Spleen (tissue), 11 donors: ENCODE data around the gene MRPL23. TPM values are rescaled to one million over a fixed set of nuclear protein-coding genes. Genes with fewer than 3 reads are reported as not detected.

Source experiments
- DNase-seq: peaks from one replicate; pipeline ENCODE4 v3.0.0-alpha.2; 2020
- H3K27ac ChIP-seq, 8 donors: fragments of 200-600 bp; sonication (generic) in 7 of 8; 1 replicate in 4 of 8; 2 replicates in 4 of 8; pipeline versions ENCODE4 v1.5.0 to v1.8.0; 2016 to 2021; ENCODE audit warnings: inconsistent platforms in 4 of 8, mild to moderate bottlenecking in 4 of 8, moderate library complexity in 1 of 8
- H3K27me3 ChIP-seq, 7 donors: fragments of 200-600 bp; sonication (generic) in 6 of 7; replicated peaks in 1 of 7; 1 replicate in 4 of 7; 2 replicates in 3 of 7; pipeline versions ENCODE4 v1.5.0 to v1.8.0; 2016 to 2021; ENCODE audit warnings: inconsistent platforms in 3 of 7, mild to moderate bottlenecking in 1 of 7
- H3K36me3 ChIP-seq, 6 donors: fragments of 200-600 bp; sonication (generic) in 5 of 6; 1 replicate in 4 of 6; 2 replicates in 2 of 6; pipeline versions ENCODE4 v1.5.0 to v1.8.0; 2016 to 2021; ENCODE audit warnings: inconsistent platforms in 2 of 6
- H3K4me1 ChIP-seq, 6 donors: fragments of 200-600 bp; sonication (generic) in 5 of 6; 1 replicate in 3 of 6; 2 replicates in 3 of 6; pipeline versions ENCODE4 v1.5.0 to v1.8.0; 2016 to 2021; ENCODE audit warnings: inconsistent platforms in 3 of 6
- H3K4me3 ChIP-seq, 8 donors: fragments of 200-600 bp; sonication (generic) in 7 of 8; 1 replicate in 4 of 8; 2 replicates in 4 of 8; pipeline versions ENCODE4 v1.5.0 to v1.8.0; 2016 to 2021; ENCODE audit warnings: inconsistent platforms in 4 of 8, mild to moderate bottlenecking in 4 of 8, moderate library complexity in 2 of 8
- H3K9me3 ChIP-seq, 8 donors: fragments of 200-600 bp; sonication (generic) in 7 of 8; 1 replicate in 4 of 8; 2 replicates in 4 of 8; pipeline versions ENCODE4 v1.5.0 to v1.8.0; 2016 to 2021; ENCODE audit warnings: inconsistent platforms in 4 of 8
- CTCF ChIP-seq, 11 experiments: fragments of 200-600 bp in 7 of 11; fragments of 450-650 bp in 4 of 11; sonication (generic) in 4 of 11; IDR thresholded peaks in 8 of 11; conservative IDR thresholded peaks in 3 of 11; 1 replicate in 7 of 11; 2 replicates in 4 of 11; pipeline versions ENCODE4 v1.4.0 to v1.8.0; 2016 to 2021; ENCODE audit warnings: antibody characterized with exemption in 11 of 11, inconsistent platforms in 4 of 11, mild to moderate bottlenecking in 1 of 11
- POLR2A ChIP-seq, 3 donors: fragments of 450-650 bp; IDR thresholded peaks; one replicate each; pipeline ENCODE4 v1.5.1; 2017; ENCODE audit warnings: antibody characterized with exemption in 3 of 3, mild to moderate bottlenecking in 1 of 3
- POLR2AphosphoS5 ChIP-seq, 3 donors: sonication (generic); formaldehyde crosslinking; IDR thresholded peaks; one replicate each; pipeline ENCODE4 v1.5.1; 2017; ENCODE audit warnings: antibody characterized with exemption in 3 of 3
- WGBS, 5 donors: extraction: QIAGEN DNeasy Blood & Tissue Kit in 3 of 5; methylation state at CpG; one replicate each; pipeline versions ENCODE4 v1.1.5 to v1.1.7; 2013 to 2018; 5-methylcytosine and 5-hydroxymethylcytosine counted together
- intact Hi-C: fragments of 100-400 bp; cut with DNase I; formaldehyde crosslinking; loops from one replicate; pipeline ENCODE4 v1.15.0; 2023; ENCODE audit warnings: low total_unique reads
- polyA plus RNA-seq, 3 donors: library from polyadenylated mRNA; stranded (reverse); fragments of 200-250 nt; gene quantifications; one replicate each; pipeline ENCODE4 v1.2.1, GENCODE V29; 2013
- small RNA-seq, 4 donors: library from RNA; depleted of rRNA; stranded (forward); fragments of <200 nt; gene quantifications; one replicate each; pipeline ENCODE3, GENCODE V24; 2016
- total RNA-seq, 7 donors: library from RNA; depleted of rRNA in 3 of 7; stranded (reverse); fragments of >200 nt in 3 of 7; fragmentation: NEBNext Ultra II Directional in 4 of 7; extraction: Animal tissue kit (Norgen Biotek cat#: 25700) in 4 of 7; gene quantifications; one replicate each; pipeline versions ENCODE4 v1.1.0 to v1.2.1, GENCODE V29; 2016 to 2021
- donor health status: healthy with polysubstance abuse.
- donor health status: DM: no; HTN: no; CAD: no; lungs with moderate emphysema.
- donor health status: DM: no; HTN: no; CAD: no.
- donor health status: Bipolar disorder and iron deficiency.
- donor health status: healthy.
- donor health status: DM: no; HTN: no; CAD: no.
- donor health status: DM: yes; HTN: yes; CAD: no.

MRPL23 gene
- total and polyA plus RNA-seq, 10 donors, result 32.5 to 160 (median 54.0) TPM

GRCh38 chr11:2004466-2004865 is 57.3 kb downstream of the MRPL23 start:
- TF ChIP-seq POLR2AphosphoS5 (IDR thresholded peaks at IDR 0.05), result no peak
- TF ChIP-seq CTCF (IDR thresholded peaks at IDR 0.05 in 8 of 11, conservative IDR thresholded peaks at IDR 0.05 in 3 of 11), result no peak
- TF ChIP-seq POLR2A (IDR thresholded peaks at IDR 0.05), result no peak
- Histone ChIP-seq H3K4me1 (no peaks in the 10 kb centered on the region), H3K27ac (no peak overlapping the region), H3K27me3 (no peaks in the 10 kb centered on the region), H3K9me3 (no peaks in the 10 kb centered on the region), H3K36me3 (no peaks in the 10 kb centered on the region), H3K4me3 (no peak overlapping the region)
- DNase-seq, result no peak
- intact Hi-C loops, result no loop called here
- WGBS, 5 donors, result no CpG with 5 or more reads among the region's 13 CpGs

Small RNAs within 50 kb of the gene (small RNA-seq; reads per million reads assigned to genes)
- gene RF01972 (0 reads per million in 4 donors), gene RF01973 (0 reads per million in 4 donors)

Other genes with a start within 250 kb of the MRPL23 start
- 10 to 100 TPM in 2 of 7 donors, 1 to 10 TPM in 5; 6.7 to 41.6 (median 8.2) TPM for gene IFITM10, start 196.7 kb upstream of the MRPL23 start, total RNA-seq
- gene IFITM10, start 196.7 kb upstream of the MRPL23 start, polyA plus RNA-seq, result 1 to 10 TPM in 2 of 3 donors, under 1 TPM in 1; 0.80 to 6.9 (median 2.4) TPM
- 1,000 to 10,000 TPM in 2 of 7 donors, 100 to 1,000 TPM in 5; 653 to 1,234 (median 749) TPM for gene CTSD, start 183.4 kb upstream of the MRPL23 start, total RNA-seq
- 1,000 to 10,000 TPM in 1 of 3 donors, 100 to 1,000 TPM in 2; 289 to 1,120 (median 418) TPM for gene CTSD, start 183.4 kb upstream of the MRPL23 start, polyA plus RNA-seq
- not detected for gene SYT8, start 112.3 kb upstream of the MRPL23 start, total RNA-seq
- under 1 TPM in 1 of 3 donors, not detected in 2; 0.83 TPM for gene SYT8, start 112.3 kb upstream of the MRPL23 start, polyA plus RNA-seq
- 1 to 10 TPM; 2.3 to 8.6 (median 5.2) TPM for gene TNNI2, start 108.4 kb upstream of the MRPL23 start, total RNA-seq
- 10 to 100 TPM in 2 of 3 donors, 1 to 10 TPM in 1; 7.3 to 21.8 (median 13.0) TPM for gene TNNI2, start 108.4 kb upstream of the MRPL23 start, polyA plus RNA-seq
- gene LSP1, start 94.2 kb upstream of the MRPL23 start, total RNA-seq, result 100 to 1,000 TPM; 227 to 422 (median 358) TPM
- gene LSP1, start 94.2 kb upstream of the MRPL23 start, polyA plus RNA-seq, result 100 to 1,000 TPM; 136 to 350 (median 148) TPM
- gene PRR33, start 55.4 kb upstream of the MRPL23 start, total RNA-seq, result not detected
- gene PRR33, start 55.4 kb upstream of the MRPL23 start, polyA plus RNA-seq, result under 1 TPM; 0.03 to 0.64 (median 0.20) TPM
- gene TNNT3, start 27.6 kb upstream of the MRPL23 start, total RNA-seq, result 1 to 10 TPM in 5 of 7 donors, under 1 TPM in 1, not detected in 1; 0.97 to 4.9 (median 1.9) TPM
- gene TNNT3, start 27.6 kb upstream of the MRPL23 start, polyA plus RNA-seq, result 1 to 10 TPM in 2 of 3 donors, under 1 TPM in 1; 0.64 to 4.4 (median 3.5) TPM
- gene H19, start 50.5 kb downstream of the MRPL23 start, total RNA-seq, result 100 to 1,000 TPM in 3 of 7 donors, 10 to 100 TPM in 4; 21.0 to 620 (median 79.7) TPM
- gene H19, start 50.5 kb downstream of the MRPL23 start, polyA plus RNA-seq, result 100 to 1,000 TPM in 2 of 3 donors, 10 to 100 TPM in 1; 10.1 to 104 (median 101) TPM
- 10 to 100 TPM; 10.2 to 66.6 (median 25.7) TPM for gene IGF2, start 192.1 kb downstream of the MRPL23 start, total RNA-seq
- 1 to 10 TPM in 2 of 3 donors, under 1 TPM in 1; 0.74 to 9.8 (median 4.0) TPM for gene IGF2, start 192.1 kb downstream of the MRPL23 start, polyA plus RNA-seq
- gene INS, start 213.9 kb downstream of the MRPL23 start, total RNA-seq, result 1 to 10 TPM in 2 of 7 donors, not detected in 5; 1.3 to 1.5 TPM
- gene INS, start 213.9 kb downstream of the MRPL23 start, polyA plus RNA-seq, result 1 to 10 TPM; 1.3 to 2.4 (median 1.9) TPM
- gene TH, start 224.5 kb downstream of the MRPL23 start, total RNA-seq, result 1 to 10 TPM in 1 of 7 donors, not detected in 6; 1.0 TPM
- under 1 TPM; 0.13 to 0.38 (median 0.15) TPM for gene TH, start 224.5 kb downstream of the MRPL23 start, polyA plus RNA-seq